AG04450 (cell line): Measurements from ENCODE around the gene FXYD5. TPM values are rescaled to one million over a fixed set of nuclear protein-coding genes. Genes with fewer than 3 reads are reported as not detected.

ENCODE experiments used
- CTCF ChIA-PET: fragments of 300-600, 350-600 bp; formaldehyde crosslinking; extraction: SDS; loops from one replicate; lab custom pipeline; 2022; ENCODE audit warnings: antibody characterized with exemption, inconsistent platforms; lab: Charles Lee
- POLR2A ChIA-PET: fragments of 350-600 bp; formaldehyde crosslinking; extraction: SDS; loops from one replicate; lab custom pipeline; 2021; ENCODE audit warnings: antibody characterized with exemption, inconsistent platforms; lab: Yijun Ruan, JAX
- DNase-seq: peaks from one replicate; pipeline ENCODE4 v3.0.0-alpha.2; 2011; ENCODE audit warnings: low read depth, low spot score
- H3K27ac ChIP-seq: one replicate; pipeline ENCODE4 v1.5.1; 2012; ENCODE audit warnings: low read depth, low read length, control low read depth
- H3K27me3 ChIP-seq: one replicate; pipeline ENCODE4 v1.6.0; 2012; ENCODE audit warnings: low read length; ENCODE audit not compliant: control insufficient read depth, insufficient read depth
- H3K4me3 ChIP-seq: 2 replicates; pipeline ENCODE4 v1.5.1; 2011; ENCODE audit warnings: mild to moderate bottlenecking, low read depth, low read length, control low read depth
- H3K9me3 ChIP-seq: 2 replicates; pipeline ENCODE4 v1.5.1; 2012; ENCODE audit warnings: low read length; ENCODE audit not compliant: control insufficient read depth, insufficient read depth
- CTCF ChIP-seq: IDR thresholded peaks from 2 replicates; pipeline ENCODE4 v1.5.1; 2011; ENCODE audit warnings: low read depth, low read length, control low read depth, inconsistent platforms
- polyA plus RNA-seq: library from polyadenylated mRNA; depleted of rRNA; stranded (reverse); fragments of >200 nt; gene quantifications from 2 replicates; pipeline ENCODE4 v1.2.3, GENCODE V29; 2011

The FXYD5 gene
- polyA plus RNA-seq, 1 experiment = 80.3 TPM

GRCh38 chr19:35156673-35157014, 2.1 kb downstream of the FXYD5 start:
- no peaks in the 10 kb centered on the region for H3K27me3 ChIP-seq
- no peak for DNase-seq
- POLR2A ChIA-PET = no interaction called here
- CTCF ChIA-PET = interaction anchor here (0.6 kb wide), 1 partner anchor 89 kb away, joined by 3 read pairs; no protein-coding TSS in a partner anchor
- no peak overlapping the region for H3K27ac ChIP-seq
- TF ChIP-seq CTCF = no peak
- H3K9me3 ChIP-seq = peaks cover 5% of the 10 kb centered on the region
- no peak overlapping the region for H3K4me3 ChIP-seq

GRCh38 chr19:35157431-35157830, 2.9 kb downstream of the FXYD5 start:
- POLR2A ChIA-PET = no interaction called here
- CTCF ChIA-PET = no interaction called here
- no peak for DNase-seq
- Histone ChIP-seq H3K4me3 (no peak overlapping the region), H3K27ac (no peak overlapping the region), H3K9me3 (peaks cover 8% of the 10 kb centered on the region), H3K27me3 (no peaks in the 10 kb centered on the region)
- no peak for TF ChIP-seq CTCF

GRCh38 chr19:35159606-35160005, 5.1 kb downstream of the FXYD5 start:
- ChIA-PET POLR2A (no interaction called here), CTCF (interaction anchor here (2.0 kb wide), 1 partner anchor 18 kb away, joined by 11 read pairs; no protein-coding TSS in a partner anchor)
- H3K27me3 ChIP-seq = no peaks in the 10 kb centered on the region
- peaks cover 28% of the 10 kb centered on the region for H3K9me3 ChIP-seq
- no peak for TF ChIP-seq CTCF
- no peak overlapping the region for H3K4me3 ChIP-seq
- no peak overlapping the region for H3K27ac ChIP-seq
- no peak for DNase-seq

- Histone ChIP-seq H3K4me3 (no peak overlapping the region), H3K27me3 (no peaks in the 10 kb centered on the region), H3K9me3 (peaks cover 31% of the 10 kb centered on the region), H3K27ac (no peak overlapping the region)
- no peak for TF ChIP-seq CTCF
- ChIA-PET POLR2A (interaction anchor here (0.7 kb wide), 1 partner anchor 737 kb away, joined by 3 read pairs; no protein-coding TSS in a partner anchor), CTCF (interaction anchor here (2.0 kb wide), 1 partner anchor 19 kb away, joined by 11 read pairs; no protein-coding TSS in a partner anchor)
- no peak for DNase-seq
Measured at GRCh38 chr19:35160629-35161433, 6.3 kb downstream of the FXYD5 start.

GRCh38 chr19:35161434-35161743, 6.9 kb downstream of the FXYD5 start:
- peaks cover 36% of the 10 kb centered on the region for H3K9me3 ChIP-seq
- ChIA-PET POLR2A (interaction anchor here (0.7 kb wide), 1 partner anchor 736 kb away, joined by 3 read pairs; no protein-coding TSS in a partner anchor), CTCF (interaction anchor here (2.0 kb wide), 1 partner anchor 20 kb away, joined by 11 read pairs; no protein-coding TSS in a partner anchor)
- no peak overlapping the region for H3K27ac ChIP-seq
- TF ChIP-seq CTCF = no peak
- no peaks in the 10 kb centered on the region for H3K27me3 ChIP-seq
- no peak overlapping the region for H3K4me3 ChIP-seq
- DNase-seq = no peak
